SK-N-MC (cell line): Measurements from ENCODE around the gene UTP4.
"Not testable (repeated sequence)": the region's sequence is repeated elsewhere in the genome, so short reads cannot be mapped to it uniquely, and the experiment has no call there.

ENCODE experiments used
- DNase-seq: peaks from one replicate; pipeline ENCODE4 v3.0.0-alpha.2; 2011; ENCODE audit warnings: low read depth, low spot score
- H3K27ac ChIP-seq: fragments of 200-600 bp; sonication (generic); 2 replicates; pipeline ENCODE4 v1.5.1; 2016; ENCODE audit warnings: mixed run types
- H3K36me3 ChIP-seq: fragments of 200-600 bp; sonication (generic); 2 replicates; pipeline ENCODE4 v1.6.1; 2017; ENCODE audit warnings: antibody characterized with exemption, low read length, mixed read lengths; ENCODE audit not compliant: insufficient read depth
- H3K4me3 ChIP-seq: fragments of 200-600 bp; sonication (generic); 2 replicates; pipeline ENCODE4 v1.5.1; 2016
- H3K9ac ChIP-seq: fragments of 200-600 bp; sonication (generic); 2 replicates; pipeline ENCODE4 v1.8.0; 2017; ENCODE audit warnings: mixed run types, mixed read lengths; ENCODE audit not compliant: insufficient read length
- H3K9me3 ChIP-seq: fragments of 200-600 bp; sonication (generic); 2 replicates; pipeline ENCODE4 v1.6.1; 2017; ENCODE audit warnings: low read depth, mild to moderate bottlenecking, antibody characterized with exemption, low read length, moderate library complexity, mixed read lengths
- EZH2 ChIP-seq: fragments of 200-600 bp; sonication (generic); IDR thresholded peaks from one replicate; pipeline ENCODE4 v1.6.1; 2017; ENCODE audit warnings: antibody characterized with exemption
- FOXP2 ChIP-seq: optimal IDR thresholded peaks from 2 replicates; pipeline ENCODE3; 2011; ENCODE audit warnings: mild to moderate bottlenecking, moderate library complexity; ENCODE audit not compliant: insufficient read depth; ENCODE audit errors: extremely low read length, control extremely low read depth
- POLR2AphosphoS5 ChIP-seq: IDR thresholded peaks from 2 replicates; pipeline ENCODE4 v1.6.1; 2012; ENCODE audit warnings: mild to moderate bottlenecking, low read depth, low read length, borderline replicate concordance

UTP4 gene

DNA sequence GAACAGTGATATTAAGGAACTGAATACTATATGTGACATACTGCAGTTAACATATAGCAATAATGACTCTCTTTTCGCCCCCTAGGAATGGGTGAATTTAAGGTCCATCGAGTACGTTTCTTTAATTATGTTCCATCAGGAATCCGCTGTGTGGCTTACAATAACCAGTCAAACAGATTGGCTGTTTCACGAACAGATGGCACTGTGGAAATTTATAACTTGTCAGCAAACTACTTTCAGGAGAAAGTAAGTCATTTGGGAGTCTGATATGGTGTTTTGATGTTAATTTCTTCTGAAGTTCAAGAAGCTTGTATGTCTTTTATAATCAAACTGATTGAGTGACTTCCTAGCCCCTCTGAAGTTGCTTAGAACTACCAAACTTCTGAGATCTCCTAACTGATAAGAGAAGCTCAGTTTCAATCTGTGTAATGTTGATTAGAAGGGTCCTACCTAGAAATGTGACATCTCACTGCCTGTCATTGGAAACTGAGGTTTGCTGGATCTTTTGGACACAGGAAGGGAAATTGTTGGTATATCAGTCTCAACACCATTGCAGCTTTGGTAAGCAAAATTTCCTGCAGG is 1.0 kb downstream of the UTP4 start:
- Histone ChIP-seq H3K36me3 (peaks cover 18% of the 10 kb centered on the region), H3K4me3 (peak overlapping the region; percentile 84), H3K27ac (no peak overlapping the region), H3K9ac (peak overlapping the region; percentile 72), H3K9me3 (no peaks in the 10 kb centered on the region)
- TF ChIP-seq POLR2AphosphoS5 (no peak), EZH2 (no peak), FOXP2 (no peak)
- DNase-seq = no peak

DNA sequence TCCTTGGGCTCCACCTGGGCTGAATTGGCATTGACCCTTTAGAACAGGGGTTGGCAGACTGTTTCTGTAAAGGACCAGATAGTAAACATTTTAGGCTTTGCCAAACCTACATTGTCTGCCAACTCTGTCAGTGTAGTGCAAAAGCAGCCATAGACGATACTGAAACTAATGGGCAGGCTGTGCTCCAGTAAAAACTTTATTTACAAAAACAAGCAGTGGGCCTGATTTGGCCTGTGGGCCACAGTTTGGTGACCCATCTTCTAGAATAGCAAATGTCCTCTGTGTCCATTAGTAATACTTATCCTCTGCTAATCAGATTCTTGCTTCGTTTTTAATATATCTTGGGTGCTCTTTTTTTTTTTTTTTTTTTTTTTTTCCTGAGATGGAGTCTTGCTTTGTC is 6.2 kb downstream of the UTP4 start:
- H3K27ac ChIP-seq = no peak overlapping the region
- H3K4me3 ChIP-seq = no peak overlapping the region
- no peaks in the 10 kb centered on the region for H3K9me3 ChIP-seq
- peaks cover 51% of the 10 kb centered on the region for H3K36me3 ChIP-seq
- TF ChIP-seq FOXP2 = no peak
- TF ChIP-seq POLR2AphosphoS5 = no peak
- TF ChIP-seq EZH2 = no peak
- H3K9ac ChIP-seq = no peak overlapping the region
- DNase-seq = no peak

DNA sequence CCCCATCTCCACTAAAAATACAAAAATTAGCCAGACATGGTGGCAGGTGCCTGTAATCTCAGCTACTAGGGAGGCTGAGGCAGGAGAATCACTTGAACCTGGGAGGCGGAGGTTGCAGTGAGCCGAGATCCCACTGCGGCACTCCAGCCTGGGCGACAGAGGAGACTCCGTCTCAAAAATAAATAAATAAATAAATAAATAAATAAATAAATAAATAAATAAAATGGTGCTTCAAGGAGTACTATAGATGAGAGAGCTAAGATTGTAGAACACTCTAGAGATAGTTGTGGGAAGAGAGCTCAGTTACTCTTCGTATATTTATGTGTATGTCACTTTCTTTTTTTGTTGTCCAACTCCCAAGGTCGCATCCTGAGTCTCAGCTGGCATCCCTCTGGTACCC is 7.0 kb downstream of the UTP4 start:
- peaks cover 54% of the 10 kb centered on the region for H3K36me3 ChIP-seq
- DNase-seq = not testable (repeated sequence)

DNA sequence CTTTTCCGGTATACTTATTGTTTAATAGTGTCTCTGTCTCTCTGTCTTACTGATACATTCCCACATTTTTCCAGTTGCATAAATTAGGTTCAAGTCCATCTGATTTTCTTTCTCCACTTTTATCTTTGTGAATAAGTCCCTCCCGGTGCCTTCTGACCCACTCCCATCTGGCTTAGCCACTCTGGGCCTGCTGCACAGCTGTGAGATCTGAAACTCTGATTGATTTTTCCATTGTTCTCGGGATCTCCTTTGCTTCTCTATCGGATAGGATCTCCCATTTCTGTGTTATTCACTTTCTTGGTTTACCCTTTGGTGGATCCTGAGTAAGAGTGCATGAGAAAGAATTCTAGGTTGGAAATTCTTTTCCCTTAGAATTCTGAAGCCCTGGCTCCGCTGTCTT is 8.6 kb downstream of the UTP4 start:
- Histone ChIP-seq H3K9me3 (no peaks in the 10 kb centered on the region), H3K4me3 (no peak overlapping the region), H3K36me3 (peaks cover 56% of the 10 kb centered on the region), H3K9ac (no peak overlapping the region), H3K27ac (no peak overlapping the region)
- no peak for TF ChIP-seq EZH2
- no peak for DNase-seq

More for the DNA sequence above, 7.0 kb downstream of the UTP4 start:
- H3K4me3 ChIP-seq, H3K9me3 ChIP-seq, H3K9ac ChIP-seq, H3K27ac ChIP-seq: not testable (repeated sequence)

DNA sequence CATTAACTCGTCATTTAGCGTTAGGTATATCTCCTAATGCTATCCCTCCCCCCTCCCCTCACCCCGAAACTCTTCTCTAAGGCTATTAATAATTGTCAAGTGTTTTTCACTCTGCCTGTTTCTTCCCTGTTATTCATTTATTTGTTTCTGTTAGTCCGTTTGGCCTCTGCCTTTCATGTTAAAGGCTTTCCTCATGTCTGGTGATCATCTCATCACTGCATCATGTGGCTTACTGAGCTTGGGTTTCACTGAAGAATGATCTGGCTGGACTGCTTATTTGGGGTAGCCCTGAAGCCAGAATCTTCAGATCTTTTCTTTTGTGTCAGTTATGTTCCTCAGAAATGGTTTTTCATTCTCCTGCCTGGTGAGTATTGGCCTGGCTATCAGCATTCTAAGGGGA is 9.5 kb downstream of the UTP4 start:
- Histone ChIP-seq H3K36me3 (peaks cover 55% of the 10 kb centered on the region), H3K9ac (no peak overlapping the region), H3K4me3 (no peak overlapping the region), H3K9me3 (no peaks in the 10 kb centered on the region), H3K27ac (no peak overlapping the region)
- no peak for DNase-seq
- no peak for TF ChIP-seq EZH2

DNA sequence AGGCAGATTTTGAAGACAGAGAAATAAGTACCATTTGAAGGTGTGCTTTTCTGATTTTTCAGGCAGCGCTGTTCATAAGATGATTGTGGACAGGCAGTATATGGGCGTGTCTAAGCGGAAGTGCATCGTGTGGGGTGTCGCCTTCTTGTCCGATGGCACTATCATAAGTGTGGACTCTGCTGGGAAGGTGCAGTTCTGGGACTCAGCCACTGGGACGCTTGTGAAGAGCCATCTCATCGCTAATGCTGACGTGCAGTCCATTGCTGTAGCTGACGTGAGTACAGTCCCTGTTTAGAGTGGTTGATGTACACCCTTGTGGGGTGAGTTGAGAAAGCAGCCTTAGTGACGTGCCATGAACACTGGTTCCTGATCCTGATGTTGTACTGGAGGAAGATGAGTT is 10.7 kb downstream of the UTP4 start:
- H3K36me3 ChIP-seq = peaks cover 45% of the 10 kb centered on the region
- TF ChIP-seq EZH2 (no peak), FOXP2 (no peak), POLR2AphosphoS5 (no peak)
- H3K9me3 ChIP-seq = no peaks in the 10 kb centered on the region
- H3K4me3 ChIP-seq = no peak overlapping the region
- H3K27ac ChIP-seq = no peak overlapping the region
- no peak overlapping the region for H3K9ac ChIP-seq
- no peak for DNase-seq

DNA sequence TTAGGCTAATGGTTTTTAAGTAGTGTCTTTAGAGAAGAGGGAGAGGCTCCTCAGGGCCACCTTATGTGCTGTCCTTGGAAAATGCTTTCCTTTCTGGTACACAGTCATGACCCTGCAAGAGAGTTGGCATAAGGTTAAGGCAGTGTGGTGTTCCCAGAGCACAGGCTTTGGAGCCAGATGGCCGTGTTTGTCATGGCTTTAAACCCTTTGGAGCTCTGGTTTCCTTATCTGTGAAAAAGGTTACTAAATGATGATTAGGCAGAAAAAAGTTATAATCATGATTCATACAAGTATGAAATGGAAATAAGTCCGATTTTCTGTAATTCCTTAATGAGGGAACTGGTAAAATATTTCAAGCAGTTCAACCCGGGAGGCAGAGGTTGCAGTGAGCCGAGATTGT is 13.2 kb downstream of the UTP4 start:
- Histone ChIP-seq H3K4me3 (no peak overlapping the region), H3K9ac (no peak overlapping the region), H3K27ac (no peak overlapping the region), H3K9me3 (no peaks in the 10 kb centered on the region), H3K36me3 (peaks cover 37% of the 10 kb centered on the region)
- TF ChIP-seq FOXP2 (no peak), EZH2 (no peak), POLR2AphosphoS5 (no peak)
- no peak for DNase-seq

DNA sequence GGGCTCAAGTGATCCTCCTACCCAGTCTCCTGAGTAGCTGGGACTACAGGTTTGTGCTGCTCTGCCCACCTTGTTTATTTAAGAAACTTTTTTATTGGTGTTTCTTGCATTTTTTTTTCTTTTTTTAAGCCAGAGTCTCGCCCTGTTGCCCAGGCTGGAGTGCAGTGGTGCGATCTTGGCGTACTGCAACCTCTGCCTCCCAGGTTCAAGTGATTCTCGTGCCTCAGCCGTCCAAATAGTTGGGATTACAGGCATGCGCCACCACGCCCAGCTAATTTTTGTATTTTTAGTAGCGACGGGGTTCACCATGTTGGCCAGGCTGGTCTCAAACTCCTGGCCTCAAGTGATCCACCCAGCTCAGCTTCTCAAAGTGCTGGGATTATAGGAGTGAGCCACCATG is 17.2 kb downstream of the UTP4 start:
- H3K9me3 ChIP-seq, DNase-seq, H3K4me3 ChIP-seq, H3K27ac ChIP-seq, H3K9ac ChIP-seq: not testable (repeated sequence)
- H3K36me3 ChIP-seq = peaks cover 32% of the 10 kb centered on the region

DNA sequence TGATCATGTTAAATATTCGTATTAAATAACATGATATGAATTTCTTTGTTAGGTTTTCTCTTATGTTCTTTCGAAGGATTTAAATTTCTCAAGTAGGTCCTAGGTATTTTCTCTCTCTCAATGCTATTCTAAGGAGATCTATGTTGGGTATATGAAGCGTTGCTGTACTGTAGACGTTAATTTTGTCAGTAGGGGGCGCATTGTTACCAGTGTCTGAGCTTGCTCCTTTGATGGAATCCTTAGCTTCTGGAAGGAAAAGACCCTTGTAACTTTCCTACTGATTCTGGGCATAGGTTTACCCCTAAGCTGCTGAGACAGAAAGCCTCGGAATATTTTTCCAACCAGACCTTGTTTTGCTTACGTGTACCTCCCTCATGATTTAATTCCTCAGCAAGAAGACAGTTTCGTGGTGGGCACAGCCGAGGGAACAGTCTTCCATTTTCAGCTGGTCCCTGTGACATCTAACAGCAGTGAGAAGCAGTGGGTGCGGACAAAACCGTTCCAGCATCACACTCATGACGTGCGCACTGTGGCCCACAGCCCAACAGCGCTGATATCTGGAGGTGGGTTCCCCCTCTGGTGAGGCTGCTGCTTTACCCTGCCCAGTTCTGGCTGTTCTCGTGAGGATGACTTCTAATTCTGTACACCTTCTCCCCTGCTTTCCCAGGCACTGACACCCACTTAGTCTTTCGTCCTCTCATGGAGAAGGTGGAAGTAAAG is 17.9 kb downstream of the UTP4 start:
- DNase-seq = peak; percentile 44
- Histone ChIP-seq H3K9ac (no peak overlapping the region), H3K36me3 (peaks cover 36% of the 10 kb centered on the region), H3K4me3 (no peak overlapping the region), H3K9me3 (no peaks in the 10 kb centered on the region), H3K27ac (no peak overlapping the region)
- TF ChIP-seq EZH2 (no peak), FOXP2 (no peak), POLR2AphosphoS5 (no peak)
